ENCODE results near the gene GJA3.

DNA sequence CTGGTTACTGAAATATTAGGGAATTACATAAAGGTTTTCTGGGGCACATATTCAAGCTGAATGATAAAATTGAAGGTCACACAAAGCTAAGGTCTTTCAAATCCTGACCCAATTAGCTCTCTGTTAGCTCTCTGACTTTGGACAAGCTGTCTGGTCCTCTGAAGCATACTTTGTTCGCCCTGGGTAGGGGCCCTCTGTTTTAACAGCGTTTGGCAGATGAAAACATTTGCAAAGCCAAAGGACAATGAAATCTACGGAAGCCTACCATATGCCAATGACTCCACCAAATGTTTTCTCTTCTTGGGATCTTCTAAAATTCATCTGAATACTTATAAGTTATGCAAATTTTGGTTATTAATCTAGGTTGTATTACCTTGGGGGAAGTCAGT is 14.5 kb upstream of the GJA3 start:
- TF ChIP-seq, protein P1, sequence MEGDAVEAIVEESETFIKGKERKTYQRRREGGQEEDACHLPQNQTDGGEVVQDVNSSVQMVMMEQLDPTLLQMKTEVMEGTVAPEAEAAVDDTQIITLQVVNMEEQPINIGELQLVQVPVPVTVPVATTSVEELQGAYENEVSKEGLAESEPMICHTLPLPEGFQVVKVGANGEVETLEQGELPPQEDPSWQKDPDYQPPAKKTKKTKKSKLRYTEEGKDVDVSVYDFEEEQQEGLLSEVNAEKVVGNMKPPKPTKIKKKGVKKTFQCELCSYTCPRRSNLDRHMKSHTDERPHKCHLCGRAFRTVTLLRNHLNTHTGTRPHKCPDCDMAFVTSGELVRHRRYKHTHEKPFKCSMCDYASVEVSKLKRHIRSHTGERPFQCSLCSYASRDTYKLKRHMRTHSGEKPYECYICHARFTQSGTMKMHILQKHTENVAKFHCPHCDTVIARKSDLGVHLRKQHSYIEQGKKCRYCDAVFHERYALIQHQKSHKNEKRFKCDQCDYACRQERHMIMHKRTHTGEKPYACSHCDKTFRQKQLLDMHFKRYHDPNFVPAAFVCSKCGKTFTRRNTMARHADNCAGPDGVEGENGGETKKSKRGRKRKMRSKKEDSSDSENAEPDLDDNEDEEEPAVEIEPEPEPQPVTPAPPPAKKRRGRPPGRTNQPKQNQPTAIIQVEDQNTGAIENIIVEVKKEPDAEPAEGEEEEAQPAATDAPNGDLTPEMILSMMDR (IDR thresholded peaks at IDR 0.05; ENCODE audit: low read depth, low read length): no peak
- no peak for TF ChIP-seq EZH2phosphoT487 (IDR thresholded peaks at IDR 0.05; ENCODE audit: low read depth)

All from OCI-LY3 (cell line).